CD4-positive, alpha-beta T cell (primary cell): ENCODE data around the gene MVP. TPM values are rescaled to one million over a fixed set of nuclear protein-coding genes. Genes with fewer than 3 reads are reported as not detected.
"Not testable (repeated sequence)": the region's sequence is repeated elsewhere in the genome, so short reads cannot be mapped to it uniquely, and the experiment has no call there.

ENCODE experiments used
- ATAC-seq: fragments of 200-7000 bp; cut with Tn5 transposase; one replicate; pipeline ENCODE4 v1.10.0; 2022; ENCODE audit warnings: mild to moderate bottlenecking; ENCODE audit not compliant: poor library complexity
- CTCF ChIA-PET: fragments of 350-600 bp; sonication (Branson Sonifier 250); formaldehyde crosslinking; loops from one replicate; lab custom pipeline; 2021; ENCODE audit warnings: antibody characterized with exemption, inconsistent platforms; lab: Charles Lee
- POLR2A ChIA-PET: fragments of 350-600 bp; sonication (Branson Sonifier 250); formaldehyde crosslinking; loops from one replicate; lab custom pipeline; 2021; ENCODE audit warnings: antibody characterized with exemption, inconsistent platforms; lab: Charles Lee
- DNase-seq, 14 experiments: peaks; one replicate each; pipeline ENCODE4 v3.0.0-alpha.2; 2013 to 2020; ENCODE audit warnings: mixed read lengths in 2 of 14
- H3K27ac ChIP-seq, 2 donors: one replicate each; pipeline versions ENCODE4 v1.5.1 to v1.7.0; 2013; ENCODE audit warnings: low read length in 2 of 2, low read depth in 1 of 2, mild to moderate bottlenecking in 1 of 2
- H3K27me3 ChIP-seq, 2 experiments: 1 replicate in 1 of 2; 2 replicates in 1 of 2; pipeline versions ENCODE4 v1.6.1 to v1.7.0; 2013; ENCODE audit warnings: low read length in 2 of 2, control low read depth in 1 of 2, mild to moderate bottlenecking in 1 of 2, moderate library complexity in 1 of 2; ENCODE audit not compliant: insufficient read depth in 2 of 2, control insufficient read depth in 1 of 2
- H3K36me3 ChIP-seq: one replicate; pipeline ENCODE4 v1.6.1; 2013; ENCODE audit warnings: low read length, control low read depth; ENCODE audit not compliant: insufficient read depth
- H3K4me1 ChIP-seq: one replicate; pipeline ENCODE4 v1.6.1; 2013; ENCODE audit warnings: low read length, control low read depth; ENCODE audit not compliant: insufficient read depth
- H3K4me3 ChIP-seq: one replicate; pipeline ENCODE4 v1.5.1; 2013; ENCODE audit warnings: mild to moderate bottlenecking, low read length, moderate library complexity
- H3K9me3 ChIP-seq, 2 experiments: 1 replicate in 1 of 2; 2 replicates in 1 of 2; pipeline versions ENCODE4 v1.6.1 to v1.7.0; 2013; ENCODE audit warnings: low read length in 2 of 2, mild to moderate bottlenecking in 2 of 2, control low read depth in 1 of 2, moderate library complexity in 1 of 2; ENCODE audit not compliant: control insufficient read depth in 1 of 2, insufficient read depth in 1 of 2
- H3K27ac Mint-ChIP-seq: one replicate; pipeline ENCODE4 v1.8.0; 2020; ENCODE audit warnings: mixed read lengths
- H3K27me3 Mint-ChIP-seq: one replicate; pipeline ENCODE4 v1.8.0; 2021; ENCODE audit warnings: mixed read lengths
- H3K36me3 Mint-ChIP-seq: one replicate; pipeline ENCODE4 v1.8.0; 2021; ENCODE audit warnings: low read depth, mixed read lengths
- H3K4me1 Mint-ChIP-seq: one replicate; pipeline ENCODE4 v1.8.0; 2021; ENCODE audit warnings: low read depth, mixed read lengths
- H3K4me3 Mint-ChIP-seq: one replicate; pipeline ENCODE4 v1.8.0; 2020; ENCODE audit warnings: mild to moderate bottlenecking, mixed read lengths
- H3K9me3 Mint-ChIP-seq: one replicate; pipeline ENCODE4 v1.8.0; 2020; ENCODE audit warnings: mixed read lengths
- CTCF ChIP-seq: fragments of 200-600 bp; IDR thresholded peaks from one replicate; pipeline ENCODE4 v1.8.0; 2022; ENCODE audit warnings: antibody characterized with exemption, mild to moderate bottlenecking
- intact Hi-C, 2 experiments: fragments of 100-400 bp; cut with DNase I in 1 of 2; cut with micrococcal nuclease in 1 of 2; formaldehyde crosslinking; loops; one replicate each; pipeline versions ENCODE4 v1.15.1 to v1.9.0; 2023 to 2025; cut with DNase I, micrococcal nuclease
- total RNA-seq, 174 experiments: library from RNA in 2 of 174; stranded (reverse) in 2 of 174; gene quantifications; one replicate each; pipeline ENCODE4 v1.2.3 and lab custom pipeline; 2021 to 2026

Gene MVP
- total RNA-seq, 2 experiments from 2014 or later: 115 to 118 TPM

- TF ChIP-seq CTCF: no peak
- ChIA-PET CTCF (interaction anchor here (0.6 to 3.5 kb wide), 37 partner anchors 10 to 641 kb away, joined by 3 to 60 read pairs (median 5); partner anchors contain the start of genes ALDOA, C16orf54, PAGR1 and QPRT), POLR2A (interaction anchor here (0.6 to 8.9 kb wide), 31 partner anchors 13 to 392 kb away, joined by 3 to 217 read pairs (median 7); partner anchors contain the start of genes ASPHD1, C16orf54, CDIPT and CORO1A)
- Histone ChIP-seq H3K27me3 (no peaks in the 10 kb centered on the region), H3K36me3 (peaks cover 5% of the 10 kb centered on the region), H3K27ac (peak overlapping the region; percentile 50 to 77), H3K9me3 (no peaks in the 10 kb centered on the region), H3K4me1 (peaks cover 39% of the 10 kb centered on the region), H3K4me3 (peak overlapping the region; percentile 93)
- H3K4me3 Mint-ChIP-seq: peak overlapping the region; percentile 96
- H3K9me3 Mint-ChIP-seq: no peaks in the 10 kb centered on the region
- no peaks in the 10 kb centered on the region for H3K27me3 Mint-ChIP-seq
- peaks cover 46% of the 10 kb centered on the region for H3K4me1 Mint-ChIP-seq
- peak overlapping the region; percentile 97 for H3K27ac Mint-ChIP-seq
- peaks cover 27% of the 10 kb centered on the region for H3K36me3 Mint-ChIP-seq
- intact Hi-C loops: loop anchor here (1.0 to 2.0 kb wide), 7 partner anchors 12 to 91 kb away; partner anchors contain the start of gene PAGR1 (in 1 of the 2)
- DNase-seq: peak in 3 of 14 experiments; percentile 24 to 53 (median 32)
- no peak for ATAC-seq
Measured at GRCh38 chr16:29790949-29791844, 29.1 kb upstream of the MVP start.

GRCh38 chr16:29791845-29792807, 28.1 kb upstream of the MVP start:
- H3K27ac ChIP-seq: no peak overlapping the region
- H3K4me3 Mint-ChIP-seq: peak overlapping the region; percentile 96
- intact Hi-C loops: loop anchor here (1.0 to 2.0 kb wide), 2 partner anchors 11 to 53 kb away; no protein-coding TSS in a partner anchor
- peak overlapping the region; percentile 93 for H3K4me3 ChIP-seq
- H3K27me3 Mint-ChIP-seq: no peaks in the 10 kb centered on the region
- peaks cover 39% of the 10 kb centered on the region for H3K4me1 ChIP-seq
- H3K9me3 ChIP-seq: no peaks in the 10 kb centered on the region
- ChIA-PET CTCF (interaction anchor here (1.4 to 3.5 kb wide), 4 partner anchors 12 to 91 kb away, joined by 3 to 60 read pairs (median 32); partner anchors contain the start of gene PAGR1), POLR2A (interaction anchor here (1.1 to 8.9 kb wide), 7 partner anchors 12 to 90 kb away, joined by 3 to 217 read pairs (median 50); partner anchors contain the start of genes C16orf54, MAZ and PAGR1)
- DNase-seq (peak in 1 of 14 experiments; percentile 53), ATAC-seq (no peak)
- H3K36me3 ChIP-seq: peaks cover 14% of the 10 kb centered on the region
- H3K27ac Mint-ChIP-seq: peak overlapping the region; percentile 97
- TF ChIP-seq CTCF: no peak
- H3K4me1 Mint-ChIP-seq: peaks cover 46% of the 10 kb centered on the region
- H3K27me3 ChIP-seq: no peaks in the 10 kb centered on the region
- H3K36me3 Mint-ChIP-seq: peaks cover 36% of the 10 kb centered on the region
- no peaks in the 10 kb centered on the region for H3K9me3 Mint-ChIP-seq

- Histone ChIP-seq H3K36me3 (peaks cover 24% of the 10 kb centered on the region), H3K4me1 (peaks cover 39% of the 10 kb centered on the region)
- H3K9me3 Mint-ChIP-seq, H3K4me3 ChIP-seq, H3K4me3 Mint-ChIP-seq, H3K27ac Mint-ChIP-seq, H3K27me3 ChIP-seq, DNase-seq, H3K27ac ChIP-seq, intact Hi-C loops, ATAC-seq, H3K9me3 ChIP-seq, H3K27me3 Mint-ChIP-seq: not testable (repeated sequence)
- ChIA-PET CTCF (interaction anchor here (1.1 to 1.4 kb wide), 2 partner anchors 23 to 55 kb away, joined by 3 read pairs; partner anchors contain the start of gene PAGR1), POLR2A (interaction anchor here (0.6 to 8.9 kb wide), 4 partner anchors 11 to 122 kb away, joined by 3 to 217 read pairs (median 31); partner anchors contain the start of gene MAZ)
- Mint-ChIP-seq H3K36me3 (peaks cover 47% of the 10 kb centered on the region), H3K4me1 (peaks cover 46% of the 10 kb centered on the region)
Measured at GRCh38 chr16:29793153-29793552, 27.1 kb upstream of the MVP start.
